ENCODE measurements around the gene TYW1.
A peak's percentile ranks its signal among the peaks of the same experiment; 100 is the strongest.
"Not testable (repeated sequence)": the region's sequence is repeated elsewhere in the genome, so short reads cannot be mapped to it uniquely, and the experiment has no call there.

Gene TYW1

DNA sequence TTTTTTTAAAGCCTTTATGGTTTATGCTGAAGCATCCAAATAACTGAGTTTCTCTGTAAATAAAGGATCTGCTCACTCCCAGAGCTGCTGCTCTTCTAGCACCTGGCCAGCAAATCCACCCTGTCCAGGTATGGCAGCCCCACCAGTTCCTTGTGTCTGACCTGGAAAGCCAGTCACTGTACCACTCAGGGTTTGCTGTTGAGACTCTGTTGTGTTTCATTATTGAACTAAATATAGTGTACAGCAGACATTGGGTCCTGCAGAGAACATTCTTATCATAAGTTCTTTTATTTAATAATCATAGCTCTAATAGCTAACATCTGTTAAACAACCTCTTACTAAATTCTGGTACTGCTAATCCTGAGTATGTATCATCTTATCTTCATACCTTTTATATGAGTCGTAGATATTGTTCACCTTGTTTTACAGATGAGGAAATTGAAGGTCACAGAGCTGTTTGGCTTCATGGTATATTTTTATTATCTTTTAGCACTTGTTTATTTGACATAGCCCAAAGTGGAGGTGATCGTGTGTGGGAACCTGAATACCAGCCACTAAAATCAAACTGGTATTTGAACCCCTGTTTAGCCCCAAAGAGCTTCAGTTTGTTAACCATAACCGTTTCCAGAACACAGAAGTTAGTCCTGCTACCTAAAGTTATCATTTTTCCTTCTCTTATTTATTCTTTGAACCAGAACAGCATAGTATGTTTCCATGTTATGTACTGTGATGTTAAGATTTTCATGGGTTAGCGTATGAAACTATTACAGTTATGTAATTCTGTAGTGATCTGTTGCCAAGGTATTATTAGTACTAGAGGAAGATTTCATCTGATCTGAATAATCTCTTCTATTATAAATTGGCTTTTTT lies 139.2 kb downstream of the TYW1 start:
- not testable (repeated sequence) for DNase-seq

DNA sequence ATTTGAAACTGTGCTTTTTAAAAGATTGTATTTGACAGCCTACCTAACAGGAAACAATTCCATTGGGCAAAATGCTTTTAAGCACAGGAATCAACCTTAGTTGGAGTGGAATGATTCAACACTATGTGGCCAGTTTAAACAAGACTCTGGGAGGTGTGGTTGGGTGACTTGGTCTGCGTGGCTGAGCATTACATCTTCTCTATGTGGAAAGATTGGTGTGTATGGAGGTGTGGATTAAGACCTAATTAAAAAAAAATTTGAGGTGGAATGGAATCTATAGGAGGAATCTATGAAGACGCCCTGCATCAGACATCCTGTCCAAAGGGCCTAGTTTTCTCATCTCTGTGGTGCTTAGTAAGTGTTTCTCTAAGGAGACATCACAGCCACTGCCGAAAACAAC lies 140.9 kb downstream of the TYW1 start:
- not testable (repeated sequence) for DNase-seq

DNA sequence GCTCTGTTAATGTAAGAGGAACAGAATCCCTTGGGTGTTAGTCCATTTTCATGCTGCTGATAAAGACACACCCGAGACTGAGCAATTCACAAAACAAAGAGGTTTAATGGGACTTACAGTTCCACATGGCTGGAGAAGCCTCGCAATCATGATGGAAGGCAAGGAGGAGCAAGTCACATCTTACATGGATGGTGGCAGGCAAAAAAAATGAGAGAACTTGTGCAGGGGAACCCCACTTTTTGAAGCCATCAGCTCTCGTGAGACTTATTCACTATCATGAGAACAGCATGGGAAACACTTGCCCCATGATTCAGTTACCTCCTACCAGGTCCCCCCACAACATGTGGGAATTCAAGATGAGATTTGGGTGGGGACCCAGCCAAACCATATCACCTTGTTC lies 143.2 kb downstream of the TYW1 start:
- DNase-seq: not testable (repeated sequence)

DNA sequence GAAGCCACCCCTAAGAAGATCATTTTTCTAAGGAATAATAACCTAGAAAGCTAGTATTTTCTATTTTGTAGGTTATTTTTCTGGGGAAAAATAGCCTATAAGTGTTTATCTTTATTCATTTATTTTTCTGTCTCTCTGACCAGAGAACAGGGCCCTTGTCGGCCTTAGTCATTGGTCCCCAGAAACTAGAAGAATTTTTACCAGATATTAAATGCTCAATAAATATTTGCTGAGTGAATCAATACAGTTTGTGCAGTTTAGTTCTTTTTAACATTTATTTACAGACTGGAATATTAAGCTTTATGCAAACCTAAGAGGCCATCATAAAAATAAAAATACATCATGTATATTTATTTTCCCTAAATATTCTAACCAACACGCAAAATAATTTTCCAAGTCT lies 144.4 kb downstream of the TYW1 start:
- not testable (repeated sequence) for DNase-seq

DNA sequence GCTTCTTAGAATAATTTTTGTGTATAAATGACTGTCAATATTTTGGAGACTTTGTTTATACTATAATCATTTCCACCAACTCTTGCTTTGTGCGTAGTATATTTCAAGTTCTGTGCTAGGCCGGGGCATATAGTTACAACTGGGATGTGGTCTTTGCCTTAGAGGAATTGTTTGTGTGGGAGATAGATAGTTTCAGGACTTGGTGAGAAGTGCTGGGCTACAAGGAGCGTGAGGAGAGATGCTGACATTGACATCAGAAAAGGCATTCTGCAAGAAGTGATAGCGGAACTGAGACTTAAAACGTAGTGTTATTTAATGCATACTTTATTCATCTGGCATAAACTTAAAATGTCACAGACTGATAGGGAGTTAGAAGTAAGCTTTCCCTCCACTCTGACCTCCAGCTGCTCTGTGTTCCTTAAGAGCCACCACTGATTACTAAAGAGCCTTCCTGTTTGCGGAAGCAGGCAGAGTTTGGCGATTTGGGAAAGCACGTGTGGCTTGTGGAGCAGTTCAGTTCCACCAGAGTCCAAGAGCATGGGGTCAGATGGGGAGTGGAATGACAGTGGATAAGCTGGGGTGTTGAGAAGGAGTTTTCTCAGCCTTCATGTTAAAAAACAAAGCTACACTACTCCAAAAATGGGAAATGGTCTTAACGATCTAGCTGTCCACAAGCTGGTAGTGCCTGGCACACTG lies 146.6 kb downstream of the TYW1 start:
- DNase-seq: not testable (repeated sequence)

DNA sequence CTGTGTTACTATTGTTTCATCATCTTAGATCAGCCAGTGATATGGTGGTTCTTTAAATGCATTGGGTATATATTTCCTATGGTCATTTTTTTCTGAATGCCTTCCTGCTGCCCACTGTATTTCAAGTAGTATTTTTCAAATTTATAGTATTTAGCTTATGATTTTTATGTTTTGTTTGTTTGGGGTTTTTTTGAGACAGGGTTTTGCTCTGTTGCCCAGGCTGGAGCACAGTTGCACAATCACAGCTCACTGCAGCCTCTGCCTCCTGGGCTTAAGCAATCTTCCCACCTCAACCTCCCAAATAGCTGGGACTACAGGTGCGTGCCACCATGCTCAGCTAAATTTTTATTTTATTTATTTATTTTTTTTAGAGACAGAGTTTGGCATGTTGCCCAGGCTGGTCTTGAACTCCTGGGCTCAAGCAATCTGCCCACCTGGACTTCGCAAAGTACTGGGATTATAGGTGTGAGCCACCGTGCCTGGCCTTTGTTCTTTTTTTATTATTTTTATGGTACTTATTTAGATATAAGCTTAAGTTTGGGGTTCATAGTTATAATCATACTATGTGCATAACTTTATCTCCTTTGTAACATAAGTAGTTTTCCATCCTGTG lies 149.1 kb downstream of the TYW1 start:
- DNase-seq: not testable (repeated sequence)

DNA sequence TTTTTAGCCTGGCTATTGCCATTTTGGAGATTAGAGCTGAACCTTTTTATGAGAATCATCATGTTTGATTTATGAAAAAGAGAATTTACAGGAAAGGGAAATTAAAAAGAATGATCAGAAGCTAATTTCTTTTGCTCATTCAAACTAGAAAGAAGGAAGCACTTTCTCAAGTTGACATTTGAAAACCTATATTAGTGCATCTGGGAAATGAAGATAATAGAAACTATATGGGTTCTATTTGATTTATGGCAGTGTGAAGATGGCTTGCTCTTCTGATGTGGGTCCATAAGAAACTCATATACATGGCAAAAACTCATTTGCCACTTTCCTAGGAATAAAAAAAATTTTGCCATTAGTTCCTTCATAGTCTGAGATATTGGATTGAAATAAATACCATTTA lies 152.5 kb downstream of the TYW1 start:
- not testable (repeated sequence) for DNase-seq

DNA sequence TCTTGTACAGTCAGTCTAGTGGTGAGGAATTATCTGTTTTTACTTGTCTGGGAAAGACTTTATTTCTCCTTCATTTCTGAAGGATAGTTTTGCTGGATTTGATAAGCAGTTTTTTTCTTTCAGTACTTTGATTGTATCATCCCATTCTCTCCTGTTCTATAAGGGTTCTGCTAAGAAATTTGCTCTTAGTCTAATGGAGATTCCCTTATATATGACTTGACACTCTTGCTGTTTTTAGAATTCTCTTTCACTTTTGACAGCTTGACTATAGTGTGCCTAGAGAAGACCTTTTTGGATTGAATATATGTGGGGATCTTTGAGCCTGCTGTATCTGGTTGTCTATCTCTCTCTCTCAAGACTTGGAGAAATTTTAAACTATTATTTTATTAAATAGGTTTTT lies 157.7 kb downstream of the TYW1 start:
- DNase-seq: not testable (repeated sequence)

DNA sequence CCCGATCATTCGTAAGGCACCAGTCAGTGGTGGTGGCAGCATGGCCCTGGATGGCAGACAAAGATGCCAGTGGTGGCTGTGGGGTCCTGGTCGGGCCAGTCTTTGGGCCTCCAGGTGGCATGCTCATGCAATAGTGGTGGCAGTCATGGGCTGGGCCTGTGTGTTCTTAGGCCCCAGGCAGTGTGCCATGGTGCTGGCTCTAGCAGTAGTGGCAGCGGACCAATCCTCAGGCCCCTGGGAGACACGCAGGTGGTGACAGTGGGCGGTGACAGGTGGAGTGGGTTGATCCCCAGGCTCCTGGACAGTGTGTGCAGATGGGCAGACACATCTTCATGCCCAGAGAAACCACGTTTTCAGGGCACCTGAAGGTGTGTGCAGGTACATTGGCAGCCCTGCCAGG lies 159.4 kb downstream of the TYW1 start:
- not testable (repeated sequence) for DNase-seq

DNA sequence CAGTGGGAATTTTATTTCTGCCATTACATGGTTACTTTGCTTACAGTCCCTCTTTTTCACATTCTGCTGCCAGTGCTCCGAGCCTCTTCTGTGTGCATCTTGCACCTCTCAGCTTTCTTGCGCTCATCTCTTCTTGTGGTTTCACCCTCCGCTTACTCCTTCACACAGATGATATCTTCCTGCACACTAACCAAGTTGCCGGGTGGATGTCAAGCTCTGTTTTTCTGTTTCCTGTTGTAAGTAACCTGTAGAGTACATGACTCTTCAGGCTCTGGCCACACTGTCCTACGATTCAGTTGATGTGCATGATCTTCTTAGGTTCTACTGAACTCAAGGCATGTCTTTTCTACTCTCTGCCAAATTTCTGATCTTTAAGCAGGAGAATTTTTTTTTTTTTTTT lies 166.7 kb downstream of the TYW1 start:
- DNase-seq: peak; percentile 19

DNA sequence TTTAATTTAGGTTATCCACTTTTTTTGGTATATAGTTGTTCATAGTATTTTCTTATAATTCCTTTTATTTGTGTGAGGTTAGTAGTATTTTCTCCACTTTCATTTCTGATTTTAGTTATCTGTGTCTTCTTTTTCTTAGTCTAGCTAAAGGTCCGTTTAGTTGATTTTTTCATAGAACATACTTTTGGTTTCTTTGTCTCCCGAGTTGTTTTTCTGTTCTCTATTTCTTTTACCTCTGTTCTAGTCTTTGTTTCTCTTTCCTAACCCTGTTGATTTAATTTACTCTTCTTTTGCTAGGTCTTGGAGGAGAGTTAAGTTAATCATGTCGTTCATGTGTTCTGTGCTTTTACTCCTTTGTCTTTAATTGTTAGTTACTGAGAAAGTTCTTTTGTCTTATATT lies 174.5 kb downstream of the TYW1 start:
- DNase-seq: not testable (repeated sequence)

DNA sequence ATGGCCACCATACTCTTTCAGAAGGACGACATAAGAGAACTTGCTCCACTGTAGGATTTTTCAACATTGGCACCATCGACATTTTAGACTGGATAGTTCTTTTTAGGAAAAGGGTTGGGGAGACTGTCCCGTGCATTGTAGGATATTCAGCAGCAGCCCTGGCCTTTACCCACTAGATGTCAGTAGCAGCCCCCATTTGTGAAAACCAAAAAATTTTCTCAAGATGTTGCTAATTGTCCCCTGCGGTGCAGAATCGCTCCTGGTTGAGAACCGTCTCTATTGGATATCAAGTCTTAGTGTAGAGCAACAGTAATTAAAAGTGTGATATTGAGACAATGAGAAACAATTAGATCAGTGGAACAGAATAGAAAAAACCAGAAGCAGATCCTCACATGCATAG lies 180.1 kb downstream of the TYW1 start:
- not testable (repeated sequence) for DNase-seq

DNA sequence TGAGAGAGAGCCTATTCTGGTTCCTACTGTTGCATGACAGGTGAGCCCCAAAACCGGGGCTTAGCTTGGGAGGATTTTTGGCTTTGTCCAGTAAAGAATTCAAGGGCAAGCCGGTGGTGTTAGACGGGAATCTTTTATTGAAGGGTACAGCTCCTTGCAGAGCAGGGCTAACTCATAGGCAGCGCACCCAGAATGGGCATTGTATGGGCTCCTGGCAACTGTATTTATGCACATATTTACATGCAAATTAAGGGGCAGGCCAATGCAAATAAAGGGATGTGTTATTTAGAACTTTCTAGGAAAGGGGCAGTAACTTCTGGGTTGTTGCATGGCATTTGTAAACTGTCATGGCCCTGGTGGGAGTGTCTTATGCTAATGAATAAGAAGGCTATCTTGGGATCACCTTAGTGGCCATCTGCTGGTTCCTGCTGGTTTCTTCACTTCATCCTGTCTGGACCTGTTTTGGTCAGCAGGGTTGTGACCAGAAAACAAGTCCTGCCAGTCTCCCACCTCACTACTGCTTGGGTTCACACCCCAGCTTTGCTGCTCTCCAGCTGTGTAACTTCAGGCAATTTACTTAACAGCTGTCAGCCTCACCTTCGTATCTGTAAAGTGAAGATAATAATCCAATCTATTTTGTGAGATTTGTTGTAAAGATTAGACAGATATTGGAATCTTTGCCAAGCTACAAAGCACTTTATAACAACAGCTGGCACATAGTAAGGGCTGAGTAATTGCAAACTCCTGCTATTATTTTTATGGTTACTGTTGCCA lies 182.5 kb downstream of the TYW1 start:
- DNase-seq: peak; percentile 14

DNA sequence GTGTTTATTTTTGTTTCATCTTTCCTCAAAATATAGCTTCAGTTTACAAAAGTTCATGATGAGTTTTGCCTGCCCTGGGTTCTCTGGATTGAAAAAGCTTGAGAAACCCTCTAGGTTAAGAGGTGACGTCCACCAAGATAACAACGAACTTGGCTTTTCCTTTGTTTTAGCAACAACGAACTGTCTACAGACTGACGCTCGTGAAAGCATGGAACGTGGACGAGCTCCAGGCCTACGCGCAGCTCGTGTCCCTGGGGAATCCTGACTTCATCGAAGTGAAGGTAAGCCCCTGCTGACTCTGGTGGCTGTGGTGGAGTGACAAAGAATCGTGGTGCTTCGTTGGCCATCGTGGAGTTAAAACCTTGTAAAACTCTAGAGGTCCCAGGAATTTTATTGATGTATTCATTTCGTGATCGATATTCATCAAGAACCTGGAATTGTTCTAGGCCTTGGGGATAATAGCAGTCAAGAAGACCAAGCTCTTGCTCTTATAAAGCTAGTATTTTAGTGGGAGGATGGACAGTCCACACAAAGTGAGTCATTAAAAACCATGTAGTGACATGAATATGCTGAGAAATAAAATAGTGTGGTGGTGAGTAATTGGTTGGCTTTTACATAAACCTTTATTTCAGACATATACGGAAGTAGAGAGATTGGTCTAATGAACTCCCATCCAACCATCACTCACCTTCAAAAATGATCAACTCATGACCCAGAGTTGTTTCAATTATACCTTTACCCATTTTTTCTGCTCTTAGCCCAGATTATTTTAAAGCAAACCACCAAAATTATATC lies 186.5 kb downstream of the TYW1 start:
- not testable (repeated sequence) for DNase-seq

DNA sequence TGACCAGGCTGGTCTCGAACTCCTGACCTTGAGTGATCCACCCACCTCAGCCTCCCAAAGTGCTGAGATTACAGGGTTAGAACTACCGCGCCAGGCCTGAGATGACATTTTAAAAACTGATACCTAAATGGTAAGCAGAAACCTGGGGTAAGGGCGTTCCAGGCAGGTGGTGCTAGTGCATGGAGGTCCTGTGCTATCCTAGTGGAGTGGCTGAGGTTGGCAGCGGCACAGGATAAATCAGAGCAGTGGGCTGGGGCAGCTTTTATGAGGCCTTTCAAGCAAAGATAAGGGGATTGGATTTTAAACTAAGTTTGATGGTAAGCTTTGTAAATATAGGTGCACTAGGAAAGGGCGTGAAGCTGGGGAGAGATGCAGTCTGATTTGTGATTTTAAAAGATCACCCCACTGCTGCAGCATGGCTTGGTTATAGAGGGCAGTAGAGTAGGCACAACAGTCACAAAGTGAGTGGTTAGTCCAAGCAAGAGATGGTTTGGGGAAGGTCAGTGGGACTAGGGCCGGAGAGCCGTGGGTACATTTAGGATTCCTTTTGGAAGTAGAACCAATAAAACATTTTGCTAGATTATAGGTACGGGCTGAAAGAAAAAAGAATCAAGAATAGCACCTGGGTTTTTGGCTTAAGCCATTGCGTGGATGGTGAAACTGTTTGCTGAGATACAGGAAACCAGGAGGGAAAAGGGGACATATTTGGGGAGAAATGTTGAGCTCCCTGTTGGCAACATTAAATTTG lies 188.5 kb downstream of the TYW1 start:
- not testable (repeated sequence) for DNase-seq

DNA sequence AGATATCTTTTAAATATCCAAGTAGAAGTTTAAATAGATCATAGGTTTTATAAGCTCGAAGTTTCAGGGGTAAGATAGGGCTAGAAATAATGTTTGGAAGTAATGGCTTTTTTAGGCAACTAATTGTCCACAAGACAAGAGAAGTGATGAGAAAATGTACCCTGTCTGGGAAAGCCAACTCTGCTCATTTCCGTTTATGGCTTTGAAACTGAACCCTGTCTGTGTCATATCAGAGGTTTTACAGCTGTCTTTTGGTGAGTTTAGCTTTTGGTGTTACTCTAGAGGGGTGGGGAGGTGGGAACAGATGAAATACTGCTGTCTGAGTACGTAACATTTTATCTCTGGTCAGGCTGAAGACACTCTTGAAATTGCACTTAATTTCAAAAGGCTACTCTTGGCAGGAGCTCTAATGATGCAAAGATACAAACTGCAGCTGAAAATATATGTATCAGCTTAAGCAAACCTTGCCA lies 189.1 kb downstream of the TYW1 start:
- DNase-seq: not testable (repeated sequence)

DNA sequence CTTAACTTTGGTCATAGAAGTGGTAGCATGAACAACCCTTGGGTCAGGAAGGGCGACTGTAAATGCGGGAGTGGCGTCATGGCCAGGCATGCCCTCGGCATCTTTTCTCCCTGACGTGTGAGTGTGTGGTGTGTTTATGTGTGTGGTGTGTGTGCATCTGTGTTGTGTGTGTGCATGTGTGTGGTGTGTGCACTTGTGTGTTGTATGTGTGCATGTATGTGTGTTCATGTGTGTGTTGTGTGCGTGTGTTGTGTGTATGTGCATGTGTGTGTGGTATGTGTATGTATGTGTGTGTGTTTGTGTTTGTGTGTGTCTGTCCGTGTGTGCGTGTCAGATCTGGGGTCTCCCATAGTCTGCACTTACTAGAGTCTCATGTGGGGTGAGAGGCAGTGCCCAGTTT lies 192.5 kb downstream of the TYW1 start:
- not testable (repeated sequence) for DNase-seq

DNA sequence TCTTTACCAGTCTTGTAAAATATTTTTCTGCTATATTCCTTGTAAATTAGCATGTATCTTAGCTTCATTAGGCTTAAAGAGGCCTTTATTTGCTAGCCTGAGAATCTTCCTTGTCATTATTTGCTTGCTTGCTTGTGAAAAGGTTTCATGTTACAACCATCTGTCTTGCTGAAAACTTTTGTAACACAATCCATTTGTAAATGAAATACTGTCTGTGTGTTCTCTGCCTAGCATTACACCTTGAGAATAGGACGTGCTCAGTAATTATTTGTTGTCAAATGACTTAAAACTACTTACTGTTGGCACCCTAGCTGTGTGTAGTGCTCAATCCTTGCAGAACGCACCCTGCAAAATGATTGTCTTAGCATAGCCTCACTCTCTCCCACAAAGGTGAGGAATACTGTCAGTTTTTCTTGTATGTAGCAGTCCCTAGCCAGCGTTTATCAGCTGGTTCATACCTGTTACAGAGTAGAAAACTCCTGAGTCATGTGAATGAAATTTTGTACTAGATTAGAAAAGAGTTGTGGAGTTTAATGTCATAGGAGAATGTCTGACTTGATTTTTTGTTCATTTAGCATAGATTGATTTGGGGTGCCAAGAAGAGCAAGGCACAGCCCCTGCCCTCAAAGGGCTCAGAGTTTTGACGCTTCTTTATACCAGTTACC lies 193.3 kb downstream of the TYW1 start:
- DNase-seq: not testable (repeated sequence)

DNA sequence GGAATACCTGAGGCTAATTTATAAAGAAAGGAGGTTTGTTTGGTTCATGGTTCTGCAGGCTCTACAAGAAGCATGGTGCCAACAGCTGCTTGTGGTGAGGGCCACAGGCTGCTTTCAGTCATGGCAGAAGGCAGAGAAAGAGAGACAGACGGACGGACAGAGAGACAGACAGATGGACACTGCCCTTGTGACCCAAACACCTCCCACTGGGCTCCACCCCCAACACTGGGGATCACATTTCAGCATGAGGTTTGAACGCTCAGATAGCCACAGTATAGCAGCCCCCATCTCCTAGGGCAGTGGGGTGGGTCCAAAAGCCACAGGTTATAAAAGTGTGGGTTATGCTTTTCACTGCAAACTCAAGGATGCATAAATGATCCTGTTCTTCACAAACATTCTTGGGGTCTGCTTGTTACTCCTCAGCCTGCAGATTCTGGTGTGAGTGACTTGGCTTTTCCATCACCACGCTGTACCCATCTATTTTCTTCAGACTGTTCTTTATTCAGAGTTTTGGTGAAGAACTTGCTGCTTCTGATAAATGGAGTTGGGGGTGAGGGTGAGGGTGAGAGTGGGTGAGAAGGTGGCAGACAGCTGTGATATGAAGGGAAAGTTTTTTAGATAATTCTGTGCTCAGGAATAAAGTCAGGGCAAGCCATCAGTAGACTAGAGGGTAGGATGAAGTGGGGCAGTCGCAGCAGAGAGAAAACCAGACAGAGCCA lies 194.5 kb downstream of the TYW1 start:
- not testable (repeated sequence) for DNase-seq
